HG03045 (cell line): ENCODE data around the gene CNOT6.
"Not testable (repeated sequence)": the region's sequence is repeated elsewhere in the genome, so short reads cannot be mapped to it uniquely, and the experiment has no call there.

Experiments
- ATAC-seq: cut with Tn5 transposase; IDR thresholded peaks from one replicate; pipeline ENCODE4 v1.9.1; 2021; ENCODE audit warnings: mild to moderate bottlenecking, moderate library complexity; ENCODE audit not compliant: unreplicated experiment

CNOT6 gene

GRCh38 chr5:180515974-180516373 lies 21.8 kb downstream of the CNOT6 start:
- not testable (repeated sequence) for ATAC-seq

GRCh38 chr5:180516440-180516839 lies 22.3 kb downstream of the CNOT6 start:
- no peak for ATAC-seq

GRCh38 chr5:180519098-180519497 lies 24.9 kb downstream of the CNOT6 start:
- no peak for ATAC-seq

DNA sequence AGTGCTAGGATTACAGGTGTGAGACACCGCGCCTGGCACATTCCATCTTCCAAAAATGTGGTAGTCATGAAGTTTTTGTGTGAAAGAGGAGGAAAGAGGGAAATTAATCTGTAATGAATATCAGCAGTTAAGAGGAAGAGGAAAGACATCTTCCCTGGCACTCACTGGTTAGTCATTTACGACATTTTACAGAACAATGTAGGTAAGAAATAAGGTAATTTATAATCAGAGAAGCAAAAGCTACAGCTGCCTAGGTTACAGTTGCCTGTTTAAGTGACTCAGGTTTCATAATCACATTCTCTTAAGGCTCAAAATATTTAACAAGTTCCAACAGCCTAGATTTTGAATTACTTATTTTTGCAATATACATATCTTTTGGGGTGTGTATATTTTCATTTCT lies 26.9 kb downstream of the CNOT6 start:
- ATAC-seq = no peak

GRCh38 chr5:180521591-180521990 lies 27.4 kb downstream of the CNOT6 start:
- ATAC-seq = no peak

- no peak for ATAC-seq
Measured at GRCh38 chr5:180522330-180522729, 28.2 kb downstream of the CNOT6 start.

GRCh38 chr5:180523629-180524466 lies 29.7 kb downstream of the CNOT6 start:
- ATAC-seq = no peak

GRCh38 chr5:180525399-180525798 lies 31.2 kb downstream of the CNOT6 start:
- no peak for ATAC-seq

DNA sequence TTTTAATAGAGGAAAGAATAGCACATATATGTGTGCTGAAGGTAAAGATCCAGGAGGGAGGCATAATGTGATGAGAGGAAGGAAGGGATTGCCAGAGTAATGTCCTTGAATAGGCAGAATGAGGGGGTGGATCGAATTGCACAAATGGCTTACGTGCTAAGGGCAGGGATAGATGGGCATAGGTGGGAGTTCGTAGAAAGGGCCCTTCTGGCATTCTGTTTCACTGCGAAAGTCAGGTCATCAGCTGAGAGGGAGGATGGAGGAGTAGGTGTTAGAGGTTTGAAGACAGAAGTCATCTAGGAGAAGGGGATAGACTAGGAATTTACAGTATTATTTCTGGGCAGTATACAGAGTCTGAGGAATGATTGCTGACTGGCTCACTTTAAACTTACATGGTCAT lies 32.1 kb downstream of the CNOT6 start:
- no peak for ATAC-seq

GRCh38 chr5:180527659-180528058 lies 33.5 kb downstream of the CNOT6 start:
- ATAC-seq = no peak

DNA sequence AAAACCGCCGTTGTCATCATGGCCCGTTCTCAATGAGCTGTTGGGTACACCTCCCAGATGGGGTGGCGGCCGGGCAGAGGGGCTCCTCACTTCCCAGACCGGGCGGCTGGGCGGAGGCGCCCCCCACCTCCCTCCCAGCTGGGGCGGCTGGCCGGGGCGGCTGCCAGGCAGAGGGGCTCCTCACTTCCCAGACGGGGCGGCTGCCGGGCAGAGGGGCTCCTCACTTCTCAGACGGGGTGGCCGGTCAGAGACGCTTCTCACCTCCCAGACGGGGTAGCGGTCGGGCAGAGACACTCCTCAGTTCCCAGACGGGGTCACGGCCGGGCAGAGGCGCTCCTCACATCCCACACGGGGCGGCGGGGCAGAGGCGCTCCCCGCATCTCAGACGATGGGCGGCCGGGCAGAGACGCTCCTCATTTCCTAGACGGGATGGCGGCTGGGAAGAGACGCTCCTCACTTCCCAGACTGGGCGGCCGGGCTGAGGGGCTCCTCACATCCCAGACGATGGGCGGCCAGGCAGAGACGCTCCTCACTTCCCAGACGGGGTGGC lies 36.9 kb downstream of the CNOT6 start:
- ATAC-seq = not testable (repeated sequence)

GRCh38 chr5:180532268-180532667 lies 38.1 kb downstream of the CNOT6 start:
- ATAC-seq = no peak

DNA sequence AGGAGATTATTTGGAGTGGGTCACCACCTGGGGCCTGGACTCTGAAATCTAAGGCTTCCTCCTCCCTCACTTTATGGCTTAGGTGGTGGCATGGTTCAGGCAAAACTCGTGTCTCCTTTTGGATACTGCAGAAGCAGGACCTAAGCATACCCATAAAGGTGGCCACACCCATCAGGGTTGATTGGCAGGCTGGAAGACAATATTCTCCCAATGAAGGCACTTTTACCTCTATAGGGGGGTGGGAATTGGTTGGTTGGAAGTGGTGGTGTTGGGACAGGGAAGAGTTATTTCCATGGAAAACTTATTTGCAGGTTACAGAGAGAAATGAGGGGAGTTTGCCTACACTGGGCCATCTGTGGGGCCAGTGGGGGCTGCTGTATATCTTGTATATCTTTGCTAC lies 39.7 kb downstream of the CNOT6 start:
- ATAC-seq = no peak

- no peak for ATAC-seq
Measured at GRCh38 chr5:180535573-180535972, 41.4 kb downstream of the CNOT6 start.

DNA sequence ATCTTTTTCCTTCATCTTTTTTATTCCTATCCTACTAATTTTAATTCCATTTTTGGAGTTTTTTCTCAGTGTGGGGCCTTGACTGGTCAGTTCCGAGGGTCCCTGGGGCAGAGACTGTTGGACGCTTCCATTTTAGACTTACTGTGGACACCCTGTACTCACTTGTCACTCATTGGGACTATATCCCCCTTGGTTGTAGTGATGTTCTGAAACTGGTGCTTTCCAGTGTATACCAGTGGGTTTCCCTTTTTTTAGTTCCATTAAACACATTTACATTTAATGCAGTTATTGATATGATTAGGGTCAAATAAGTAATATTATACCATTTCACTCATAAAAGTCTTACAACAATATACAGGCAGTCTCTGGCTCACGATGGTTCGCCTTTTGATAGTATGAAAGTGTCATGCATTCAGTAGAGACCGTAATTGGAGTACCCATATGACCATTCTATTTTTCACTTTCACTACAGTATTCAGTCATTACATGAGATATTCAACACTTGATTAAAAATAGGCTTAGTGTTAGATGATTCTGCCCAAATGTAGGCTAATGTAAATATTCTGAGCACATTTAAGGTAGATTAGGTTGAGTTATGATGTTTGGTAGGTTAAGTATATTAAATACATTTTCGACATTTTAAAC lies 46.0 kb downstream of the CNOT6 start:
- ATAC-seq = peak; percentile 67

- ATAC-seq = no peak
Measured at GRCh38 chr5:180541710-180542109, 47.5 kb downstream of the CNOT6 start.

- ATAC-seq = no peak
Measured at GRCh38 chr5:180545248-180545647, 51.1 kb downstream of the CNOT6 start.

DNA sequence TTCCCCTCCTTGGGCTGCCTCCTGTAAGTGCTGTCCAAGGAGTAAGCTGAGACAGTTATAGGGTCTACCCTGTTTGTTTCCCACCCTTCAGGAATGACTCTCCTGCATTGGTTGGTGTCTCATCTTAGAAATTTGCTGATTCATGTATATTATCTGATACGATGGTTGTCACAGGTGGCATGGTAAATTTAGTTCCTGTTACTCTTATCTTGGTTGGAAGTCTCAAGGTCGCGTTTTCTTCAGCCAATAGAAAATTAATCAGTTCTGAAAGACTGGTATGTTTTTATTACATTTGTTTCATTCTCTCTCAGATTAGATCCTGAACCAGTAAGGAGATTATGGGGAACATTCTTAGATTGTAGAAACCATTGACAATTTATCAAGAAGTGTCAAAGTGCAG lies 54.4 kb downstream of the CNOT6 start:
- ATAC-seq = no peak

- no peak for ATAC-seq
Measured at GRCh38 chr5:180553530-180553929, 59.4 kb downstream of the CNOT6 start.

DNA sequence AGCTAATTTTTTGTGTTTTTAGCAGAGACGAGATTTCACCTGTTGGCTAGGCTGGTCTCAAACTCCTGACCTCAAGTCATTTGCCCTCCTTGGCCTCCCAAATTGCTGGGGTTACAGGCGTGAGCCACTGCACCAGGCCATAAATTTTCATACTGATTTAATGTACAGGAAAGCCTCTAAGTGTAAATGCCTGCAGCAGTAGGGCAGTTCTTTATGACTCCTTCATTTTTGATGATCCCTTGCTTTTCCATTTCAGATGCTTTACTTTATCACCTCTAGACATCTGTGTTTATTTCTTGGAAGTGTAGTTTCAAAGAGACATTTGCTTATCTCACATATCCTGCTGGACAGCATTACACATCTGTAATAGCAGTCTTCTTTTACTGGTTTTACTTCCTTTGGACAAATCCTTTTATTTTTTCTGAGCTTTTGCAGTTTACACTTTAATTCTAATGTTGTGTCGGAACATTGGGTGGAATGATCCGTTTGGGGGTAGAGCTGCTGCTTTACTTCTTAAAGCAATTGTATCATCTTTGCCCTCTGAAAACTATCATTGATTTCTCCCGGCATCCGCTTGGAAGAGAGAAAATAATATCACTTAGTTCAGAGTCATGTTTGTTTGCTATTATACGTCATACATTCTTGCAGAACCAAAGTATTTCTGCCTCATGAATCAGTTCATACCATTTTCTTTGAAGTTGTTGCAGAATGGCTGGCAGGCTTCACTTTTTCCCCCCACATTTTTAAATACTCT lies 61.2 kb downstream of the CNOT6 start:
- no peak for ATAC-seq

DNA sequence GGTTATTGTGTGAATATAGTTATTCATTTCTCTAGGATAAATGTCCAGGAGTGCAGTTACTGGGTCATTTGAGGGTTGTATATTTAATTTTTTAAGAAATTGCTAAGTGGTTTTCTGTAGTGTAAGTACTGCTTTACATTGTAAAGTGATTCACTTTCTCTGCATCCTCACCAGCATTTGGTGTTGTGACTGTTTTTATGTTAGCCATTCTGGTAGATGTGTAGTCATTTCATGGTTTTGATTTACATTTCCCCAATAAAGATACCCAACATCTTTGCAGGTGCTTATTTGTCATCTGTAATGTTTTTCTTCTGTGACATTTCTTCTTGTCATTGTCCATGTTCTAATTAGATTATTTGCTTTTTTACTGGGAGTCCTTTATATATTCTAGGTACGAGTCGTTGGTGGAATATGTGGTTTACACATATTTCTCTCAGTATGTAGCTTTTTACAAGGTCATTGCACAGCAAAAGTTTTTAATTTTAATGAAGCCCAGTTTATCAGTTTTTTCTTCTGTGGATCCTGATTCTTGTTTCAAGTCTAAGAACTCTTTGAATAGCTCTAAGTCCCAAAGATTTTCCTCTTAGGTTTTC lies 63.1 kb downstream of the CNOT6 start:
- ATAC-seq = no peak
